ENCODE results near the gene RFX1.

RFX1 gene

DNA sequence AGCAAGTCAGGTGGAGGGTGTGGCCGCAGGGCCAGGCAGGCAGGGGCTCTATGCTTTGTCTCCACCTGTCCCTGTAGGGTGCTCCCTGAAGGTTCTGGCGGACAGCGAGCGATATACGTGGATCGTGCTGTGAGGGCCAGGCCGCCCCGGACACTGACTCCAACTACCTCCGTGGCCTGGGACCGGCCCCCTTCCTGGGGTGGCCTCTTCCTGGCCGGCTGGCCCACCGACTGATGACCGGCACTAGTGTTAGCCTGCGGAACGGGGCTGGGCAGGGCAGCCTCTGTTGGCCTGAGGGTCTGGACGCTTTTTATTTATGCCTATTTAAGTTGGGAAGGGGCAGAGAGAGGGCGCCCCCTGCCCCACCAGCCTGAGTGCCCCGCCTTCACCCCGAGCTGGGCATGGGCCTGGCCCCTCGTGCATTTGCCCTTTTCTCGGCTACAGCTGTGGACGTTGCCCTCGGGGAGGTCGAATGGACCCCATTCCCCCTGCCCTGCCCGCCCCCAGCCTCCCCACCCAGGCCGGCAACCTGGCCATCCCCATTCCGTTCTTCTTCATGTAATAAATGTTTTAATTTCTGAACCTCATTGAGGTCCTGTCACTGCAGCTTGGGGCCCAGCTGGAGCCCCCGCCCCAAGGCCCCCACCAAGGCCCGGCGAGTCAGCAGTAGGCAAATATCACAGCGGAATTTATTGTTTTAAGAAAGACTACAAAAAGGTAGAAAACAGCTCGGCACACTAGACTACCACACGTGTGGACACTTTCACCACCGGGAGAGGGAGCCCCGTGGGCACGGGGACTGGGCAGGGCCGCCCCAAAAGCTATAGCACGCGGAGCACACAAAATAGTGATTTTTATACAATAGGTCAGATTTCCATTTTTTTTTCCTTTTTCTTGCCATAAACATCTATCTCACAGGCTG lies 45.0 kb downstream of the RFX1 start:
- Histone ChIP-seq H3K36me3 (ENCODE audit: insufficient read depth, low read length) (peaks cover 18% of the 10 kb centered on the region), H3K9me3 (ENCODE audit: control insufficient read depth, insufficient read depth, low read length) (no peaks in the 10 kb centered on the region), H3K4me1 (ENCODE audit: insufficient read depth, low read length) (no peaks in the 10 kb centered on the region; the same call in 1 of the 2 replicates), H3K9ac (ENCODE audit: low read depth, low read length) (peak overlapping the region; percentile 12; the same call in 1 of the 2 replicates)

DNA sequence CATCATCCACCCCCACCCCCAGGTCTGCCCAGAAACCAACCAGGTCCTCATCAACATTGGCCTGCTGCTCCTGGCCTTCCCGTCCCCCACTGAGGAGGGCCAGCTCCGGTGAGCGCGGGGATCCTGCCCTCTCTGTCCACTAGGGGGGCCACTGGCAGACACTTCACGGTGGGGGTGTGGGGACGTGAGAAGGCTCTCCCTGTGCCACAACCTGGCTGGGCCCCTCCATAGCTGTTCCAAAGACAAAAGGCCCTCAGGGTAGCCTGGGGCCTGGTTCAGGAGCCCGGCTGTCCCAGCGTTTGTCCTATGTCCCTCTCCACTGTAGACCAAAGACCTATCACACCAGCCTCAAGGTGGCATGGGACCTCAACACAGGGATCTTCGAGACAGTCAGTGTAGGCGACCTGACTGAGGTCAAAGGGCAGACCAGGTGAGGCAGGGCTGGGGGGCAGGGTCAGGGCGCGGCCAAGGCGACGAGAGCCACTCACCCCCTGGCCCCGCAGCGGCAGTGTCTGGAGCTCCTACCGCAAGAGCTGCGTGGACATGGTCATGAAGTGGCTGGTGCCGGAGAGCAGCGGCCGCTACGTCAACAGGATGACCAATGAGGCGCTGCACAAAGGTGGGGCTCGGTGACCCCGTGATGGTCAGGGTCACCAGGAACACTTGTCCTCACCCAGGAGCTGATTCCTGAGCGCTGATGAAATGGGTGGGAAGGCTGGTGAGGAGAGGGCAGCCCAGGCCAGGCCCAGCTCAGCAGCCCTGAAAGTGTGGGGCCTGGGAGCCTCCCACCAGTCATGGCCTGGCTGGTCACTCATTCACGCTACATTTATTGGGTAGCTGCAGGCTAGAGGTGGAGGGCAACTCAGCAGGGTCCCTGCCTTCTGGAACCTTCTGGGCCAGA lies 45.9 kb downstream of the RFX1 start:
- Histone ChIP-seq H3K36me3 (ENCODE audit: insufficient read depth, low read length) (peaks cover 20% of the 10 kb centered on the region), H3K4me1 (ENCODE audit: insufficient read depth, low read length) (no peaks in the 10 kb centered on the region; the same call in 1 of the 2 replicates), H3K9ac (ENCODE audit: low read depth, low read length) (no peak overlapping the region), H3K9me3 (ENCODE audit: control insufficient read depth, insufficient read depth, low read length) (no peaks in the 10 kb centered on the region)

DNA sequence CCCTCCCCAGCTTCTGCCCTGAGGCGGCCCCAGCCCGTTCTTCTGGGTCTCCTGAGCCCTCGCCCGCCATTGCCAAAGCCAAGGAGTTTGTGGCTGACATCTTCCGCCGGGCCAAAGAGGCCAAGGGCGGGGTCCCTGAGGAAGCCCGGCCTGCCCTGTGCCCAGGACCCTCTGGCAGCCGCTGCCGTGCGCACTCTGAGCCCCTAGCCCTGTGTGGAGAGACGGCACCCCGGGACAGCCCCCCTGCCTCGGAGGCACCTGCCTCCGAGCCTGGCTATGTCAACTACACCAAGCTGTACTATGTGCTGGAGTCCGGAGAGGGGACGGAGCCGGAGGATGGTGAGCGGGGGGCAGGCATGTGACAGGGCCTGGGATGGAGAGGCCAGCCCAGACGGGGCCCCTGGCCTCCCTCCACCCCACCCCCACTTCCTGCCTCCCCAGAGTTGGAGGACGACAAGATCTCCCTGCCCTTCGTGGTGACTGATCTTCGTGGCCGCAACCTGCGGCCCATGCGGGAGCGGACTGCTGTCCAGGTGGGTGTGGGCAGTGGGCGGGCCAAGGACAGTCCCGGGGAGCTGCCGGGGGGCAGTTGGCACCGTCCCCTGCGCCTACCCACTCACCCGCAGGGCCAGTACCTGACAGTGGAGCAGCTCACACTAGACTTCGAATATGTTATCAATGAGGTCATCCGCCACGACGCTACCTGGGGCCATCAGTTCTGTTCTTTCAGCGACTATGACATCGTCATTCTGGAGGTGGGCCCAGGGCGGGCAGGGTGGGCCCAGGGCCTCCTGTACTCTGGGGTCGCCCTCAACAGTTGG lies 46.8 kb downstream of the RFX1 start:
- peaks cover 20% of the 10 kb centered on the region for H3K36me3 ChIP-seq (ENCODE audit: insufficient read depth, low read length)
- no peaks in the 10 kb centered on the region; the same call in 1 of the 2 replicates for H3K4me1 ChIP-seq (ENCODE audit: insufficient read depth, low read length)
- no peak overlapping the region for H3K9ac ChIP-seq (ENCODE audit: low read depth, low read length)
- H3K9me3 ChIP-seq (ENCODE audit: control insufficient read depth, insufficient read depth, low read length): no peaks in the 10 kb centered on the region

DNA sequence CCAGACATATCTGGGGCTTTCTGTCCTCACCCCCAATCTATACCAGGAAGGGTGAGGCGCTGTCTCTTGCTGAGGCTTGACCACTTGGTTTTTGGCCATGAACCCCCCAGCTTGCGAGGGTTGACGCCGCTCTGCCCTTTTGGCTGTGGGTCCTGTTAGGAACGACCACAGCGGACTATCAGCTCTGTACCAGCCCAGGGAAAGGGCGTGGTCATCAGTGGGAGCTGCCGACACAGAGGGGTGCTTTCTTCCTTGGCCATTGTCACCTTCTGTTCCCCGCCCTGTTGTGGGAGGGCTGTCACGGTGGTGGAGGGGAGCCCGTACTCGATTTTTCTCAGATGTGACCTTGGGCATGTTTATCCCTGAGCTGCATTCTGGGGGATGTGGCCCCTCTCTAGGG lies 48.1 kb downstream of the RFX1 start:
- Histone ChIP-seq H3K4me1 (ENCODE audit: insufficient read depth, low read length) (no peaks in the 10 kb centered on the region; the same call in 1 of the 2 replicates), H3K9ac (ENCODE audit: low read depth, low read length) (no peak overlapping the region), H3K36me3 (ENCODE audit: insufficient read depth, low read length) (peaks cover 20% of the 10 kb centered on the region), H3K9me3 (ENCODE audit: control insufficient read depth, insufficient read depth, low read length) (no peaks in the 10 kb centered on the region)

DNA sequence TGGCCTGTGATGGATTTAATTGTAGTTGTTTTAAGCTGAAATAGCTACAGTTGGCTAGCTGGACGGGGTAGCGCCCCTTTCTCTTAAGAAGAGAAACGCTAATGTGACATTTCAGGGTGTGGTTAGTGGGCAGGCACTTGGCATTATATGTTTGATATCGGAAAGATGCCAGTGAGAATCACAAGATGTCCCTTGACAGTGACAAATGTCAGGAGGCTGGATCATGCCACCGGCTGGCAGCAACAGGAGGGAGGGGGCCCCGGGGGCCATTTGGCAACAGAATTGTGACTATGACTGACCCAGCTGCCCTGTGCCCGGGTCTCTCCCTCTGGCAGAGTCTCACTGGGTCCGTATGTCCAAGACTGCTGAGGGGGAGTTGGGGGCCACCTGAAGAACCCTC lies 49.1 kb downstream of the RFX1 start:
- Histone ChIP-seq H3K9me3 (ENCODE audit: control insufficient read depth, insufficient read depth, low read length) (no peaks in the 10 kb centered on the region), H3K4me1 (ENCODE audit: insufficient read depth, low read length) (no peaks in the 10 kb centered on the region; the same call in 1 of the 2 replicates), H3K36me3 (ENCODE audit: insufficient read depth, low read length) (peaks cover 20% of the 10 kb centered on the region), H3K9ac (ENCODE audit: low read depth, low read length) (no peak overlapping the region)

DNA sequence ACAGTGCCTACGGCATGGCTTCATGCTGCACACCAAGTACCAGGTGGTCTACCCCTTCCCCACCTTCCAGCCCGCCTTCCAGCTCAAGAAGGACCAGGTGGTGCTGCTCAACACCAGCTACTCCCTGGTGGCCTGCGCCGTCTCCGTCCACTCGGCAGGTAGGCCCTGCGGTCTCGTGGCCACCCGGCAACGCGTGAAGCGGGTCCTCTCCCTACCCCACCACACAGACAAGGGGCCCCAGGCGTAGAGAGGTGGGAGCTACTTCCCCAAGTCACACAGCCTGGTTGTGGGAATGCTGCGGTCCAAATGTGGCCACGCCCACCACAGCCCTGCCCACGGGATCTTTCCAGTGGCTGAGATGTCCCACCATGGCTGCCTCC lies 49.8 kb downstream of the RFX1 start:
- Histone ChIP-seq H3K36me3 (ENCODE audit: insufficient read depth, low read length) (peaks cover 20% of the 10 kb centered on the region), H3K9me3 (ENCODE audit: control insufficient read depth, insufficient read depth, low read length) (no peaks in the 10 kb centered on the region), H3K4me1 (ENCODE audit: insufficient read depth, low read length) (no peaks in the 10 kb centered on the region; the same call in 1 of the 2 replicates), H3K9ac (ENCODE audit: low read depth, low read length) (no peak overlapping the region)

DNA sequence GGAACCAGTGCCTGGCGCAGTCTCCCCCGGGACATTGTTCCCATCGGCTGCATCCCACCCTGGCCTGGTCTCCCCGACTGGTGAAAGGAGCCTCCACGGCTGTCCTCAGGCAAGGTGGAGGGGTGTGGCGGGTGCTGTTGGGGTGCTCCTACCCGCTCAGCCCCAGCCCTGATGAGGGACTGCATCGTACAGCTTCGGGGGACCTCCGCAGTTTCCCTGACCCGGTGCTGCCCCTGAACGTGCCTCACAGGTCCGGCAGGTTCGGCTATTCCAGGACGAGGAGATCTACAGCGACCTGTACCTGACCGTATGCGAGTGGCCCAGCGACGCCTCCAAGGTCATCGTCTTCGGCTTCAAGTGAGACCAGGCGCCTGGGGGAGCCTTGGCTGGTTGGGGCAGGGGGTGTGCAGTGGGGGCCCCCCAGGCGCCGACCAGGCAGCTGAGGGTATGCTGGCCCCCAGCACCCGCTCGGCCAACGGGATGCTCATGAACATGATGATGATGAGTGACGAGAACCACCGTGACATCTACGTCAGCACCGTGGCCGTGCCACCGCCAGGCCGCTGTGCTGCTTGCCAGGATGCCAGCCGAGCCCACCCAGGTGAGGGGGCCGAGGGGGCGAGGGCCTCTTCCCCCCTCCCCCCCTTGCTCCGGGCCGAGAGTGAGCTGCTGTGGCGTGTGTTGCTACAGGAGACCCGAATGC lies 50.3 kb downstream of the RFX1 start:
- Histone ChIP-seq H3K4me1 (ENCODE audit: insufficient read depth, low read length) (no peaks in the 10 kb centered on the region), H3K9me3 (ENCODE audit: control insufficient read depth, insufficient read depth, low read length) (no peaks in the 10 kb centered on the region), H3K36me3 (ENCODE audit: insufficient read depth, low read length) (peaks cover 20% of the 10 kb centered on the region), H3K9ac (ENCODE audit: low read depth, low read length) (no peak overlapping the region)

DNA sequence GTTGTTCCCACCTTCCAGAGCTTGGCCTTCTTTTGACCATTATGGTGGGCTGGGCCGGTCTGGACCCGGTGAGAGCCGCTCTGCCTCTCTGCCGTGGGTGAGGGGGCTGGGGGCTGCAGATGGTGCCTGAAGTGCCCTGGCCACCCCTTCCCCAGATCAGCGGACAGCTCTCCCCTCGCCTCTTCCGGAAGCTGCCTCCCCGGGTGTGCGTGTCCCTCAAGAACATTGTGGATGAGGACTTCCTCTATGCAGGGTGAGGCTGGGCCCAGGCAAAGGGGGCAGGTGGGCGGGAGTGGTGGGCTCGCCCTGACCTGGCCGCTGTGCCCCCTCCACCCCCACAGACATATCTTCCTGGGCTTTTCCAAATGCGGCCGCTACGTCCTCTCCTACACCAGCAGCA lies 51.9 kb downstream of the RFX1 start:
- Histone ChIP-seq H3K9me3 (ENCODE audit: control insufficient read depth, insufficient read depth, low read length) (no peaks in the 10 kb centered on the region), H3K4me1 (ENCODE audit: insufficient read depth, low read length) (no peaks in the 10 kb centered on the region), H3K9ac (ENCODE audit: low read depth, low read length) (no peak overlapping the region), H3K36me3 (ENCODE audit: insufficient read depth, low read length) (peaks cover 20% of the 10 kb centered on the region)

DNA sequence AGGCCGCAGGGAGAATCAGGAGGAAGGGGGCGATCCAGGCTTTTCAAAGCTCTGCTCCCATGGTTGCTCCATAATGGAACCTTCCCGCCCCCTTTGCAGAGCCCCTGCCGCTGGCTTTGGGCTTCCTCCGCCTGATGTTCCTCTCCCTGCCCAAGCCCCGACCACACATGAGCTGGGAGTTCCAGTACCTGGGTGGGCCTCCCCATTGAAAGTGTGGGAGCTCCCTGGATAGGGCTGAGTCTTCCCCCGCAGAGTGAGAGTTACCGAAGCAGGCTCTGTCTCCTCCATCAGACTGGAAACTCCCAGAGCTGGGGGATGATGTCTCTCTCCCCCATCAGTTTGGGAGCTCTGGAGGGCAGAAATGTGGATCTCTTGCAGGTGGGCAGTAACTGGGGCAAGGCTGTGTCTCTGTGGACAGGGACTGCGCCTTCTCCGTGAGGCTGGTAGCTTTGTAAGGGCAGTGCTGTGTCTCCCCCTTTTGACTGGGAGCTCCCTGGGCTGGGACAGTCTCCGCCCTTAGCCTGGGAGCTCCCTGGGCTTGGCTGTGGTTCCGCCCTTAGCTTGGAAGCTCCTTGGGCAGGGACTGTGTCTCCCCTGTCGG lies 53.1 kb downstream of the RFX1 start:
- H3K9ac ChIP-seq (ENCODE audit: low read depth, low read length): peak overlapping the region; percentile 53

DNA sequence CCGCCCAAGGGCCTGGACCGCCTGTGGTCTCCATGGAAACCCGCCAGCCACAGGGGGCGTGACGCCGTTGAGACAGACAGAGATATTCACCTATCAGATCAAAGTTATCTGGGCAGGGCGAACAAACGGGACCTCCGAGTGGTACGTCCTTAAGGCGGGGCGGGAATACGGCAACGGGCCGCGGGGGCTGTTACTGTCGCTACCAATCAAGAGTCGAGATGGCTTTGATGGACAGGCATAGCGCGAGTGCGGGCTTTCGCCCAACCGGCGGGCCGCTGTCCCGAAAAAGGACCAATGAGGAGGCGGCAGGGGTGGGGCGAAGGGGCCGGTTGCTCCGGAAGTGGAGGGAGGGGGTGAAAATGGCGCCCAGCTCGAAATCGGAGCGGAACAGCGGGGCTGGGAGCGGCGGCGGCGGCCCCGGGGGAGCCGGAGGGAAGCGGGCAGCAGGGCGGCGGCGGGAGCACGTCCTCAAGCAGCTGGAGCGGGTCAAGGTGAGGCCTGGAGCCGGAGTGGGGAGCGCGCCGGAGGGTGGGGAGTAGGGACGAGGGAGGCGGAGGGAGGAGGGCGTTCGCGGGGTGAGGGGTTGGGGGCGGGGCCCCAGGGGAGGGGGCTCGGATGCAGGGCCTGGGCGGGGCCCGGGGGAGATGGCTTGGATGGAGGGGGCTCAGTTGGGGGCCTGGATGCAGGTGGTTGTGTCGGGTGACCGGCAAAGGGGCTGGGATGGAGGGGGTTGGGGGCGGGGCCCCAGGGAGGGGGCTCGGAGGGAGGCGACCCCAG lies 53.8 kb downstream of the RFX1 start, which contains the start of gene DCAF15:
DCAF15 (plus strand) TSS at position 356 of the 777 bp plus-strand sequence; CDS start at position 360, 4 bp downstream.
- Histone ChIP-seq H3K4me1 (ENCODE audit: insufficient read depth, low read length) (no peaks in the 10 kb centered on the region), H3K9me3 (ENCODE audit: control insufficient read depth, insufficient read depth, low read length) (no peaks in the 10 kb centered on the region), H3K36me3 (ENCODE audit: insufficient read depth, low read length) (peaks cover 13% of the 10 kb centered on the region; the same call in 1 of the 2 replicates)

More for the DNA sequence above, 53.1 kb downstream of the RFX1 start:
- no peaks in the 10 kb centered on the region for H3K4me1 ChIP-seq (ENCODE audit: insufficient read depth, low read length)
- H3K9me3 ChIP-seq (ENCODE audit: control insufficient read depth, insufficient read depth, low read length): no peaks in the 10 kb centered on the region
- peaks cover 20% of the 10 kb centered on the region for H3K36me3 ChIP-seq (ENCODE audit: insufficient read depth, low read length)

DNA sequence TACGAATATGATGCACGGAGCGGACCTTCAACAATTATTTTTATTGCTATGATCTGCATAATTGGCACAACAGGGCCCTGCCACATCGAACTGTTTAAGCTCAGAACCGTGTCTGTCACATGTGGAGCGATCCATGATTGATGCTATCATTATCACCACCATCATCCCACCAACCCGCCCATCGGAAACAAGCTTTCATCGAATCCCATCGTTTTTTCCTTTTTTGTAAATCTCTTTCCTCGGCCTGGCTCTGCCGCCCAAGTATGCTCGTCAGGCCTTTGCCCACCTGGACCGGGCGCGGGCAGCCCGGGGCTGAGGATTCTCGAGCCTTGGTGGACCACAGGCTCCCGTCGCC lies 54.3 kb downstream of the RFX1 start:
- H3K36me3 ChIP-seq (ENCODE audit: insufficient read depth, low read length): peaks cover 8% of the 10 kb centered on the region; the same call in 1 of the 2 replicates
- no peaks in the 10 kb centered on the region for H3K9me3 ChIP-seq (ENCODE audit: control insufficient read depth, insufficient read depth, low read length)
- H3K4me1 ChIP-seq (ENCODE audit: insufficient read depth, low read length): no peaks in the 10 kb centered on the region
- peak overlapping the region; percentile 29; the same call in 1 of the 2 replicates for H3K9ac ChIP-seq (ENCODE audit: low read depth, low read length)

More for the DNA sequence above, 53.8 kb downstream of the RFX1 start, which contains the start of gene DCAF15:
- H3K9ac ChIP-seq (ENCODE audit: low read depth, low read length): peak within 1 kb of the TSS; percentile 68

DNA sequence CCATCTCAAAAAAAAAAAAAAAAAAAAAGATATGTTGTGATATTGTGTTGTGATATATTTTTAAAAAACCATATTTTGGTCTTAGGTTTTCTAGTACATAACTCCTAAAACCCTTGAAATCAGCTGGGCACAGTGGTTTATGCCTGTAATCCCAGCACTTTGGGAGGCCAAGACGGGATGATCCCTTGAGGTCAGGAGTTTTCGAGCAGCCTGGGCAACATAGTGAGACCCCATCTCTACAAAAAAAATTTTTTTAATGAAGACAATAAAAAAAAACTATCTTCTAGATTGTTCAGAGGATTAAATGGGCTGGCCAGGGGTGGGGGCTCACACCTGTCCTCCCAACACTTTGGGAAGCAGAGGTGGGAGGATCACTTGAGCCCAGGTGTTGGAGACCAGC lies 55.1 kb downstream of the RFX1 start:
- Histone ChIP-seq H3K9me3 (ENCODE audit: control insufficient read depth, insufficient read depth, low read length) (no peaks in the 10 kb centered on the region), H3K4me1 (ENCODE audit: insufficient read depth, low read length) (no peaks in the 10 kb centered on the region), H3K36me3 (ENCODE audit: insufficient read depth, low read length) (peaks cover 1% of the 10 kb centered on the region; the same call in 1 of the 2 replicates), H3K9ac (ENCODE audit: low read depth, low read length) (no peak overlapping the region)
